Loucy (cell line): ENCODE data around the gene CPLANE2.

Experiments used
- CTCF ChIP-seq: fragments of 200-600 bp; sonication (generic); conservative IDR thresholded peaks from 2 replicates; pipeline ENCODE4 v1.5.1; 2014; ENCODE audit warnings: mild to moderate bottlenecking, antibody characterized with exemption, low read length
- EZH2phosphoT487 ChIP-seq: fragments of 200-600 bp; IDR thresholded peaks from 2 replicates; pipeline ENCODE4 v1.6.1; 2018; ENCODE audit warnings: antibody characterized with exemption, mild to moderate bottlenecking, moderate library complexity, borderline replicate concordance

- TF ChIP-seq CTCF (no peak), EZH2phosphoT487 (no peak)
These were observed 10.0 kb upstream of the CPLANE2 start for GRCh38 chr1:16246961-16247360.
